HFFc6 (cell line): ENCODE results near the gene KCNQ2. TPM values are rescaled to one million over a fixed set of nuclear protein-coding genes. Genes with fewer than 3 reads are reported as not detected.

Experiments used
- DNase-seq: peaks from one replicate; pipeline ENCODE4 v3.0.0-alpha.2; 2018
- H3K27ac Mint-ChIP-seq: 2 replicates; pipeline ENCODE4 v1.8.0; 2020; ENCODE audit warnings: mild to moderate bottlenecking, mixed read lengths
- H3K27me3 Mint-ChIP-seq: 2 replicates; pipeline ENCODE4 v1.8.0; 2021; ENCODE audit warnings: mild to moderate bottlenecking, moderate library complexity, mixed read lengths; ENCODE audit not compliant: insufficient read depth
- H3K36me3 Mint-ChIP-seq: 2 replicates; pipeline ENCODE4 v1.8.0; 2021; ENCODE audit warnings: low read depth, mixed read lengths
- H3K4me1 Mint-ChIP-seq: 2 replicates; pipeline ENCODE4 v1.8.0; 2020; ENCODE audit warnings: low read depth, mixed read lengths
- H3K4me3 Mint-ChIP-seq: 2 replicates; pipeline ENCODE4 v1.8.0; 2020; ENCODE audit warnings: mild to moderate bottlenecking, moderate library complexity, mixed read lengths
- H3K9me3 Mint-ChIP-seq: 2 replicates; pipeline ENCODE4 v1.8.0; 2020; ENCODE audit warnings: mild to moderate bottlenecking, mixed read lengths
- total RNA-seq, 6 experiments: library from RNA; stranded (reverse); fragmentation: NEBNext Ultra II Directional; extraction: Animal tissue kit (Norgen Biotek cat#: 25700); gene quantifications; 2 replicates in 1 of 6; 3 replicates in 5 of 6; pipeline ENCODE4 v1.2.3, GENCODE V29; 2021
- TF ChIP-seq, protein P1 (sequence below): fragments of 200-600 bp; sonication (generic); IDR thresholded peaks from 2 replicates; pipeline ENCODE4 v1.5.0; 2021; ENCODE audit warnings: antibody characterized with exemption, mild to moderate bottlenecking

KCNQ2 gene
- total RNA-seq, 6 experiments from 2014 or later, result not detected

DNA sequence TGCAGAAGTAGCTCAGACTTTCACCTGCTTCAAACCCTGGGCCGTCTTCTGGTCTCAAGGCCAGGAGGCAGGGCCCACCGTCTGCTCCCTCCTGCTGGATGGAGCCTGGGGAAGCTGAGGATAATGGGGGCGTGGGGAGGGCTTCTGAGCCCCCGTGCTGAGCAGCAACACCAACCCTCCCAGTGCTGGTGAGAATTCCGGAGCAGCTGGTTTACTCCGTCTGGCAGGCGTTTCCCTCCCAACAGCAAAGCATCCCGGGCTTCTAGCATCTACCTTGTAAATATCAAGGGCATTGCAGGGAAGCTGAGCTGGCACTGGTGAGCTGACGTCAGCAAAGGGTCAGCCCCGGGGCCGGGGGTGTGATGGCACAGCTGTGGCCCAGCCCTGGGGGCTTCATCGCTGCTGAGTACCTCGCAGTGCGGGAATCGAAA lies 94.5 kb downstream of the KCNQ2 start:
- no peak for DNase-seq
- H3K27ac Mint-ChIP-seq, result no peak overlapping the region

GRCh38 chr20:63377256-63377941 lies 95.1 kb downstream of the KCNQ2 start:
- Mint-ChIP-seq H3K27ac (no peak overlapping the region), H3K36me3 (no peaks in the 10 kb centered on the region), H3K27me3 (peaks cover 9% of the 10 kb centered on the region), H3K4me3 (no peak overlapping the region), H3K4me1 (no peaks in the 10 kb centered on the region), H3K9me3 (no peaks in the 10 kb centered on the region)
- DNase-seq, result no peak
- TF ChIP-seq, protein P1, sequence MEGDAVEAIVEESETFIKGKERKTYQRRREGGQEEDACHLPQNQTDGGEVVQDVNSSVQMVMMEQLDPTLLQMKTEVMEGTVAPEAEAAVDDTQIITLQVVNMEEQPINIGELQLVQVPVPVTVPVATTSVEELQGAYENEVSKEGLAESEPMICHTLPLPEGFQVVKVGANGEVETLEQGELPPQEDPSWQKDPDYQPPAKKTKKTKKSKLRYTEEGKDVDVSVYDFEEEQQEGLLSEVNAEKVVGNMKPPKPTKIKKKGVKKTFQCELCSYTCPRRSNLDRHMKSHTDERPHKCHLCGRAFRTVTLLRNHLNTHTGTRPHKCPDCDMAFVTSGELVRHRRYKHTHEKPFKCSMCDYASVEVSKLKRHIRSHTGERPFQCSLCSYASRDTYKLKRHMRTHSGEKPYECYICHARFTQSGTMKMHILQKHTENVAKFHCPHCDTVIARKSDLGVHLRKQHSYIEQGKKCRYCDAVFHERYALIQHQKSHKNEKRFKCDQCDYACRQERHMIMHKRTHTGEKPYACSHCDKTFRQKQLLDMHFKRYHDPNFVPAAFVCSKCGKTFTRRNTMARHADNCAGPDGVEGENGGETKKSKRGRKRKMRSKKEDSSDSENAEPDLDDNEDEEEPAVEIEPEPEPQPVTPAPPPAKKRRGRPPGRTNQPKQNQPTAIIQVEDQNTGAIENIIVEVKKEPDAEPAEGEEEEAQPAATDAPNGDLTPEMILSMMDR, result no peak

More for the DNA sequence above, 94.5 kb downstream of the KCNQ2 start:
- peaks cover 9% of the 10 kb centered on the region for H3K27me3 Mint-ChIP-seq
- no peaks in the 10 kb centered on the region for H3K4me1 Mint-ChIP-seq
- H3K9me3 Mint-ChIP-seq, result no peaks in the 10 kb centered on the region
- no peak overlapping the region for H3K4me3 Mint-ChIP-seq
- TF ChIP-seq, protein P1, result no peak
- no peaks in the 10 kb centered on the region for H3K36me3 Mint-ChIP-seq

DNA sequence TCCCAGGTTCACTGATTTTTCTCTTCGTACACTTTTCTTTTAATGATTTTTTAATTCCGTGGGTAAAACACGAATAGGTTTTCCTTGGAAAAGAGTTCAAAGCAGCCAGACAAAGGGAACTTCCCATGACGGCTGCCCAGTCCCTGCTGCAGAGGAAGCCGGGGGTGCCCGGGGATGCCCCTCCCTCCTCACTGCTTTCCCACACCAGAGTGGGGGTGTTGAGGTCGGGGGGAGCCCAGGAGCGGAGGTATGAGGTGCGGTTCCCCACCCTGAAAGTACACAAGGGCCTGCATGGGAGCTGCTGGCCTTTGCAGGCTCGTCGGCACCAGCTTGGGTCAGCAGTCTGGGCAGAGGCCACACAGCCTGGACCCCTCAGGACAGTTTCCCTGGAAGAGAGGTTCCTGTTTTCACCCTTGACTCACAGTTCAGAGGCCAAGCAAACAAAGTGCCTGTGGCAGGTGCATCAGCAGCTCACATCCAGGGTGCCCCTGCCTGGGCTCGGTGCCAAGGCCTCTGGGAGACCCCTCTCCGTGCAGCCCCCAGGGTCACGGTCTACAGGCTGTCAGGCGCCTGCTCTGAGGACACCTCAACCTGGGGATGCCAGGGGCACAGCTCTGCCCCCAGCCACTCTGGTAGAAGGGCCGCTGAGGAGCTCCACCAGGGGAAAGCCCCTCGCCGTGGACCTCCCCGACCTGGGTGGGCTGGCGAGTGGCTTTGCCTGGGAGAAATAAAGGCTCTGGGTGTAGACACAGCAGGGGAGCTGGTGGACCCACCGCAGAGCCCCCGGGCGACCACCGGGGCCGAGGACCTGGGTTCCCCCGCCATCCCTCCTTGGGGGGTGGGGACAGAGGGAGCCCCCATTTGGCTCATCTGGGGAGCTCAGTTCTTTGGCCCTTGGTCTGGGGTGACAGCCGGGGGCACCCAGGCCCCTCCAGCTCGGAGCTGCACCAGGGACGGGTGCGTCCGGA lies 95.9 kb downstream of the KCNQ2 start:
- TF ChIP-seq, protein P1, result no peak
- DNase-seq, result no peak
- Mint-ChIP-seq H3K4me1 (no peaks in the 10 kb centered on the region), H3K9me3 (no peaks in the 10 kb centered on the region), H3K4me3 (no peak overlapping the region), H3K36me3 (no peaks in the 10 kb centered on the region), H3K27ac (no peak overlapping the region), H3K27me3 (peaks cover 9% of the 10 kb centered on the region)

GRCh38 chr20:63375438-63375837 lies 97.0 kb downstream of the KCNQ2 start:
- no peaks in the 10 kb centered on the region for H3K4me1 Mint-ChIP-seq
- TF ChIP-seq, protein P1, result no peak
- H3K27ac Mint-ChIP-seq, result no peak overlapping the region
- no peaks in the 10 kb centered on the region for H3K9me3 Mint-ChIP-seq
- H3K36me3 Mint-ChIP-seq, result no peaks in the 10 kb centered on the region
- H3K27me3 Mint-ChIP-seq, result peaks cover 15% of the 10 kb centered on the region
- H3K4me3 Mint-ChIP-seq, result no peak overlapping the region
- no peak for DNase-seq

GRCh38 chr20:63374504-63374903 lies 98.0 kb downstream of the KCNQ2 start:
- Mint-ChIP-seq H3K4me3 (no peak overlapping the region), H3K27ac (no peak overlapping the region), H3K27me3 (peaks cover 15% of the 10 kb centered on the region), H3K9me3 (no peaks in the 10 kb centered on the region), H3K4me1 (no peaks in the 10 kb centered on the region), H3K36me3 (no peaks in the 10 kb centered on the region)
- DNase-seq, result no peak
- TF ChIP-seq, protein P1, result no peak
